K562 (cell line): ENCODE results near the gene TEFM. TPM values are rescaled to one million over a fixed set of nuclear protein-coding genes. Genes with fewer than 3 reads are reported as not detected.

Source experiments
- CHAMP1 ChIP-seq: fragments of 450-650 bp; IDR thresholded peaks from 2 replicates; pipeline ENCODE4 v1.6.1; 2016; ENCODE audit warnings: mild to moderate bottlenecking
- DEAF1 ChIP-seq: fragments of 450-650 bp; formaldehyde crosslinking; IDR thresholded peaks from 2 replicates; pipeline ENCODE4 v1.4.0; 2020; ENCODE audit warnings: mild to moderate bottlenecking, moderate library complexity
- GATAD2B ChIP-seq: fragments of 450-650 bp; IDR thresholded peaks from 2 replicates; pipeline ENCODE4 v1.6.1; 2017; ENCODE audit warnings: mild to moderate bottlenecking, borderline replicate concordance
- RBM25 ChIP-seq: fragments of 200-400 bp; formaldehyde crosslinking; IDR thresholded peaks from 2 replicates; pipeline ENCODE4 v1.6.1; 2018; ENCODE audit warnings: low read length, low read depth, moderate library complexity; ENCODE audit not compliant: severe bottlenecking
- SRSF1 ChIP-seq: fragments of 200-400 bp; formaldehyde crosslinking; IDR thresholded peaks from 2 replicates; pipeline ENCODE4 v1.6.1; 2017; ENCODE audit warnings: mild to moderate bottlenecking, low read depth, low read length, moderate library complexity
- ZBTB2 ChIP-seq: fragments of 450-650 bp; IDR thresholded peaks from 2 replicates; pipeline ENCODE4 v1.6.1; 2016; ENCODE audit warnings: antibody characterized with exemption
- ZNF584 ChIP-seq: fragments of 200-800 bp; sonication (Bioruptor generic); IDR thresholded peaks from 2 replicates; pipeline ENCODE4 v1.6.1; 2016; ENCODE audit warnings: low read depth, mild to moderate bottlenecking, missing genetic modification characterization, missing compliant biosample characterization
- polyA plus RNA-seq, 8 experiments: library from polyadenylated mRNA; depleted of rRNA in 4 of 8; stranded (reverse) in 5 of 8; unstranded in 3 of 8; fragments of >200 nt; fragmentation: Nextera tagmentation in 2 of 8; fragmentation: Illumina TruSeq in 1 of 8; extraction: Ambion mirVana in 2 of 8; extraction: Trizol in 1 of 8; gene quantifications; 2 replicates each; pipeline versions ENCODE4 v1.2.1 to v1.2.3, GENCODE V29; 2011 to 2014; ENCODE audit warnings: inconsistent platforms in 1 of 8, missing spikeins in 1 of 8
- total RNA-seq, 7 experiments: library from RNA; depleted of rRNA in 6 of 7; stranded (reverse); fragments of >200 nt in 6 of 7; fragmentation: Illumina TruSeq in 2 of 7; extraction: Trizol in 2 of 7; gene quantifications; 2 replicates each; pipeline versions ENCODE4 v1.2.1 to v1.2.3, GENCODE V29; 2011 to 2021; ENCODE audit warnings: low replicate concordance in 1 of 7

The TEFM gene
- total and polyA plus RNA-seq, 9 of the 15 experiments (the other 6 are each of a cell fraction or from before 2014, with no cell fraction given): 12.5 to 60.3 (median 23.3) TPM

DNA sequence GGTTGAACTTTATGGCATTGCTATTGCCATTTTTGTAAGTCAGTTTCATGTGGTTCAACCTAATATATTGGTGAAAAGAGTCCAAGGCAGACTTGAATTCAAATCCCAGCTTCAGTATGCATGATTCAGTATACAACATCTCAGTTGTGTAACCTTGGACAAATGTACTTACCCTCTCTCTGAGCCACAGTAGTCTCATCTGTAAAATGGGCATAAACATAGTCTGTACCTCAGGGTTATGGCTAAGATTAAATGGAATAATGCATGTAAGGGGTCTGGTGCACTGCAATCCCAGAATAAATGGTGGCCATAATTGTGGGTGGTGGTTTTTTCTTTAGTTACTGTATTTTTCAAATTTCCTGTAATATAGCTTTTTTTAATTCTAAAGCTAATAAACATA, 11.0 kb upstream of the TEFM start (continued):
- TF ChIP-seq ZBTB2 (no peak), RBM25 (peak; percentile 88), ZNF584 (no peak), SRSF1 (no peak), GATAD2B (no peak), CHAMP1 (no peak), DEAF1 (CRISPR knock-in tag) (no peak)
